NCI-H526 treated with DMSO at 0.1 percent for 48 hours (cell line): ENCODE data around the gene CRYGC.
"Not testable (repeated sequence)": the region's sequence is repeated elsewhere in the genome, so short reads cannot be mapped to it uniquely, and the experiment has no call there.

Experiments used
- DNase-seq: peaks from one replicate; lab custom pipeline; 2025; lab: John Stamatoyannopoulos, UW

Gene CRYGC

DNA sequence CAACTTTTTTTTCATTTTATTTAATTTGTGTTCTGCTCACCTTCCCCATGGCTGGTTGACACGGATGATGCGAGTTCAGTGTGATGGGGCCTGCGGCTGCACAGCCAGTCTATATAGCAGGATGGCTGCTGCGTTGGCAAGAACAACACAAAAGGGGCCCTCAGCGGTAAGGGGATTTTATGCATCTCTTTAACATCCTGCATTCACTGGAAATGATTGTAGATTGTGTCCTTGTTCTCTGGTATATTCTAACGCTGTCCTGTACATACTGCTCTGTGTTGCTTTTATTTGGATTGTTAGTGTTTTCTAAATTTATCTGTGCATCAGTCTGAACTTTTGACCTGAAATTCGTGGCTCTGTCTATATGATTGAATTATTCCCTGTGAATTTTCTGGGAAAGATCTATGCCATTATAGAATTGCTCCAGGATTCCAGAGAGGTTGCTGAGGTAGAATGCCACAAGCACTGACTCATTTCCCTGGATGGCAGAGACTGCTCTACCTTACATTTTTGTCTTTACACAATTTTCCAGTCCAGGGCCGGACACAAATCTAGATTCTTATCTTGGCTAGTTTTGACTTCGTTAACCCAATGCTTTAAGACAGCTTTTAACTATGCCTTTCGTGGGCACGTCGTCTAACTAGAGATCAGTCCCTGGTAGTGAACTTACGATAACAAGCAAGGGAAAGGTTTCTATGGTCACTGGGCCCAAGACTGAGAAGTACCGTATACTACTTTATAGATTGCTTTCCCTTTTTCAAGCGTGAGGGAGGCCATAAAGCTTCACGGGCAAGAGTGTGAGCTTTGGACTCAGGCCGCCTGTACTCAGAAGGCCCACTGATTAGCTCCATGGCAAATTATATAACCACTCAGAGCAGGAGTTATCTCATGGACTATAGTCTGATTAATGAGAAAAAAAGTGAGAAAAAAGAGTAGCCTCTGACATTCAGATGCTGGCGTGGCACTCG lies at the start of gene CRYGC:
CRYGC (minus strand) TSS at position 85 of the 968 bp plus-strand sequence; CDS start at position 49, 36 bp downstream.
- no peak for DNase-seq

DNA sequence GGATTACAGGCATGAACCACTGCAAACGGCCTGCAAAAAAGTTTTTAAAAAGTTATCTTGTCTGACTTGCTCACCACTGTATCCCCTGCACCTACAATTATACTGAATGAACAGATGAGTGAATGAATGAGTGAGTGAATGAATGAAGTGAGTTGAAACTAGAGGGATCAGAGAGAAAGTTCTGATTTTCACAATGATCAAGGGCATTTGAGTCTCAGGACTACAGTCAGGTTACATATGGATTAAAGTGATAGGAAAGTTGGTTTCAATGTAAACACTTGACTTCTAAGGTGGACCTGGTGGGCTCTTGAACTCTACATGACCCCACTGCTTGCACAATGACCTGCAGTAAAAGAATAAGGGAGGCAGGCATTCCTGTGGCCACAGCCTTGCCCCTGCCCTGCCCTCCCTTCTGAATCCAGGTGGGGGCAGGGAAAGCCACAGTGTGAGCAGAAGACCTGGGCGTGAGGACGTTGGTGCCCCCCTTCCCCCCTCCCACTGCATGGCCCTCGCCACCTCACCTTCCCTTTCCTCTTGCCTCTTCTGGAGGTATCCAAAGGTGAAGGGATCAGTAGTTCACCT lies 49.5 kb upstream of the CRYGC start:
- DNase-seq, result no peak

DNA sequence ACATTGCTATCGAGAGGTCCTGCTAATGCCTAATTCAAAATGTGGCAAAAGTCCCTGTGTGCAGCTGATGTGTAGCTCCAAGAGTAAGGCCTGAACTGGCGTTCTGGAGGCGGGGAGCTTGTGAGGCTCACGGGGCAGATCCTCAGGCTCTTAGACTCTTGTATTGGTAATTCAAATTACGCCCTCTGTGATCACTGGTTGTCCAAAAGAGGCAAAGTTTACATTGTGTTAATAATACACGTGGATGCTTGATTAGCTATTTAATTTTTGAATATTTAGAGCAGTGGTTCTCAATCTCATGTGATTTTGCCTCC lies 46.2 kb upstream of the CRYGC start:
- no peak for DNase-seq

GRCh38 chr2:208175069-208175839 lies 45.6 kb upstream of the CRYGC start:
- peak; percentile 77 for DNase-seq

DNA sequence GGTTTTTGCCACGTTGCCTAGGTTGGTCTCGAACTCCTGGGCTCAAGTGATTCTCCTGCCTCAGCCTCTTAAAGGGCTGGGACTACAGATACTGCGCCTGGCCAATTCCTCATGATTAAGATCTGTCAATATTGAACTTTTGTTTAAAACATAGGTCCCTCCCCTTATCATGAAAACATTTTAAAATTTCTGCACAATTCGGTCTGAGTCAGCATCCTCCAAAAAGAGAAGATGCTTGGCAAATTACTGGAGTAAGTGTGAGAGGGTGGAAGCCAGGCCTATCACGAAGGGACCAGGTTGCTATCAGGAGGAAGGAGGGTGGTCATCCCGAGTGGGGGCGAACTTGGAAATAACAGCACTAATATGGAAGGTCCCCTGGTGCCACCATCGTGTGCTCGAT lies 44.5 kb upstream of the CRYGC start:
- no peak for DNase-seq

GRCh38 chr2:208172125-208172524 lies 42.5 kb upstream of the CRYGC start:
- DNase-seq, result no peak

DNA sequence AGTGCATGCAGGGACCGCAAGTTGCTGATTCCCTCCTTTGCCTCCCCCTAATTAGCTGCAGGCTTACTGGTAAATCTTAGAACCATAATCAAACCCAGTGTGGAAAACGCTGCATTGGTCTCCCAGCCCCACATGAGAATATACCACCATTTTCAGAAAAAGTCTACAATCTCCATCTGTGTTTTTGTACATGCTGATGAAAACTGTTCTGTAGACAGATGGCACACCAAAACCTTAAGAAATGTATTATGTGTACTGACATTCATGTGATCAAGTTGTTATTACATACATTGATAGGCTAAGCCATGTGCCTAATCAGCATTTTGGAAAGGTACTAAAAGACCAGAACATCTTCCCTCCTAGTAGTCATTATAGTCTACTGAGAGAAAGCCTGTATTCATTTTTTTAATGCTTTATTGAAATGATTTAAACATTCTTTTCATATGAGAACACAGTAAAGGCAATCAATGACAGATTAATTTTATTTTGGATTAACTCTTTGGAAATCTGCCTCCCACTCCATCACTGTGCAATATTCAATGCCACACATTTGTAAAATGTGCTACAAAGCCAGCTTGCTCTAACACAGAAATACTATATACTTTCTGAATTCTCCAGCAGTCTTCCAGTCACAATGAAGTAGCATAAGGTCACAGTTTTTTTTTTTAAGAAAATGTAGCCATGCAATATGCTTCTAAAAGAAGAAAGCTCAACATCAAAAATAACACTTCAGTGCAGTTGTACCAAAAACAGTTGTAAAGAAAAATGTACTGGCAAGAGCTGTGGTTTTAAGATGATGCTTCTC lies 35.5 kb upstream of the CRYGC start:
- no peak for DNase-seq

DNA sequence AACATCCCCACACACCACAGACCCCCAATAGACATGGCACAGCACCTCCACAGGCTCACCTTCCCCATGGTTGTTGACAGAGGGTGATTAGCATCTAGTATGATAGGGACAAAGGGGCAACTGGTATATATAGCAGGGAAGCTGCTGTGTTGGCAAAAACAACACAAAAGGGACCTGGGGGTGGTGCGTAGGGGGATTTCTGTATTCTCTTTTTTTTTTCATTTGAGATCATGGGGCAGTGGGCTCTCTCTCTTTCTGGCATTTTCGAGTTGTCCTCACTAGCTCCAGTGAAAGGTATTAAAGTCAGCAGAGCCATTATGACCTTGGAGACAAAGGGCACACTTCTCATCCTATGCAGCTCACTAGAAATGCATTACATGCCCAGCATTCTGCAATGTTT lies 33.9 kb upstream of the CRYGC start, which contains the start of gene CRYGA:
CRYGA (minus strand) TSS at position 101 of the 400 bp plus-strand sequence; CDS start at position 68, 33 bp downstream.
- DNase-seq, result no peak

GRCh38 chr2:208156439-208156838 lies 26.8 kb upstream of the CRYGC start:
- no peak for DNase-seq

DNA sequence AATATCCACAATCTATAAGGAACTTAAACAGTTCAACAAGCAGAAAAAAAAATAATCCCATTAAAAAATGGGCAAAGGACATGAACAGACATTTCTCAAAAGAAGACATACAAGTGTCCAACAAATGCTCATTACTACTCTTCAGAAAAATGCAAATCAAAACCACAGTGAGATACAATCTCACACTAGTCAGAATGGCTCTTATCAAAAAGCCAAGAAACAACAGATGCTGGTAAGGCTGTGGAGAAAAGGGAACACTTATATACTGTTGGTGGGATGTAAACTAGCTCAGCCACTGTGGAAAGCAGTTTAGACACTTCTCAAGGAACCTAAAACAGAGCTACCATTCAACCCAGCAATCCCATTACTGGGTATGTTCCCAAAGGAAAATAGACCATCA lies 23.5 kb upstream of the CRYGC start:
- no peak for DNase-seq

- no peak for DNase-seq
Measured at GRCh38 chr2:208150956-208151355, 21.3 kb upstream of the CRYGC start.

DNA sequence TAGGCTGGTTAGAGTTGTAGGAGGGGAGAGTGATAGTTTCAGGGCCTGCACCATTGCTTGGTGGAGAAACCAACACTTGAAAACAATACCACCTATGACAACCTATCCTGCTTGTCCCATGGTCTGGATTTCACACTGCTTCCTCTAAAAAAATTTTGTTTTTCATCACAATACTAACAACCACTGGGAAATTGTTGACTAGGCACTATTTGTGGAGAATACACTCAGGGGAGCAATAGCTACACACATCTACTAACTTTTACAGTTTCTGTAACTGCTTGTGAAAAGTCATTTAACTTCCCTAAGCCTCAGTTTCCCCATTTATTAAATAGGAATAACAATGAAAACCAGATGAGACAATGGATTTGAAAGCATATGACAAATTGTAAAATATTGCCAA lies 20.5 kb upstream of the CRYGC start:
- DNase-seq, result no peak

DNA sequence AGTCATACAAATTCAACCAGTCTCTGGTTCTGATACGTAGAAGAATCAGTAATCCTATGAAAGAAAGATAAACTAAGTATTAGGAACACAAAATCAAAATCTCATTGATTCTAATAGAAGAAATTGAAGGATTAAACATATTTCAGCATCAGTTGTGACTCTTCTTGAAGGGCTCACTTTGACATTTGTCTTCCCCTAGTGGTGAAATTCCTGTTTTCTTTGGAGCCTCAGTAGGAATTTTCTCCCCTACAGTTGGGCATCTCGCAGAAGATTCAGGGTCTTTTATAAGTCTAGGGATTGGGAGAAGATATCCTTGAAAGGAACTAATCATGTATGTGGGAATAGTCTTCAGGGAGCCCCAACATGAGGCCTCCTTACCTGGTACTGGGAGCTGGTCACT lies 19.2 kb upstream of the CRYGC start:
- no peak for DNase-seq

DNA sequence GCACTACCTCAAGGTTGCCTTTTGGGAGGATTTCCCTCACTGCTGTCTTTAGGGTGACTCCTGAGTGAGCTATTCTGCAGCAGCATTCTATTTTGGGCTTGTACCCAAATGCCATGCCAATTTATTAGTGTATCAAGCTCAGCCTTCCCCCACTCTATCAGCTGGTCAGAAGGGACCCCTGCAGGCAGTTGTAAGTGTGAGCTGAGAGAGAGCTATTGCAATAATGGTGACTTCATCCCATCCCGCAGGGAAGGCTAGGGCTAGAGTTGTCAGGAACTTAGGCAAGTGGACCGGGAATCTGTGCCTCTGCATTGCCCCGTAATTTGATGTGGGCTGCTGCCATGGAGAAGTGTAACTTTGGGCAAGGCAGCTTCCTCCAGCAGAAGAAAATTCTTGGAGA lies 18.1 kb upstream of the CRYGC start:
- DNase-seq, result no peak

DNA sequence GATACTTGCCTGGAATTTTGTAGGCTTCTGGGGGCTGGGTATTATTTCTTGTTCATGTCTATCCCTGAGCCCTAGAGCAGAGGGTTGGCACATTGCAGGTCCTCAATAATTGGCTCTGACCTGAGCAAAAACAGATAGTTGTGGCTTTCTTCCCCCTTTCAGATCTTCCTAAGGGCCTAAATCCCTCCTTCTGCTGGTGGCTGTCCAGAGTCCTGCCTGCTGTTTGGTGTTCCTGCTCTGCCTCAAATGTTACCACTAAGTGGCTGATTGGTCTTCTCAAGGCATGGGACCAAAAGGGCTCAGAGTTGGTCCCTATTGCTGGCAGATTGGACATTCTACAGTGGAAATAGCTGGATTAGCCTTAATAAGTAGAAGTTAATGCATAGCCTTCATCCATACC lies 17.4 kb upstream of the CRYGC start:
- no peak for DNase-seq

DNA sequence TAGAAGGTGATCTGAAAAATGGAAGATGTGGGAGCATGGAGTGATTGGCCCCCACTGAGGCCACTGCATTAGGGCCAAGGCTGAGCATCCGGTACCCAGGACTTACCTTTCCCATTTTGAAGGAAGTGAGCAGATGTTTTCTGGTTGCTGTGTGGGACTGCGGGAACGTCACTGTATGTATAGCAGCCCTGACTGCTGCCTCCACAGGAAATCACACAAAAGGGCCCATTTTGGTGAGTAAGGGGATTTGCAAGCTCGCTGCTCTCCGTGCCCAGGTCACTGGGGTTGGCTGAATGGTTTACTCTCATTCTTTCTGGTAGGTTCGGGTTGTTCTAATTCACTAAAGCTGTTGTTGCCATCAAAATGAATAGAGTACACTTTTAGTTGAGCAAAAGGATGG lies 16.4 kb upstream of the CRYGC start, which contains the start of gene CRYGB:
CRYGB (minus strand) TSS at position 153 of the 400 bp plus-strand sequence; CDS start at position 115, 38 bp downstream.
- no peak for DNase-seq

- no peak for DNase-seq
Measured at GRCh38 chr2:208142925-208143799, 13.5 kb upstream of the CRYGC start.

DNA sequence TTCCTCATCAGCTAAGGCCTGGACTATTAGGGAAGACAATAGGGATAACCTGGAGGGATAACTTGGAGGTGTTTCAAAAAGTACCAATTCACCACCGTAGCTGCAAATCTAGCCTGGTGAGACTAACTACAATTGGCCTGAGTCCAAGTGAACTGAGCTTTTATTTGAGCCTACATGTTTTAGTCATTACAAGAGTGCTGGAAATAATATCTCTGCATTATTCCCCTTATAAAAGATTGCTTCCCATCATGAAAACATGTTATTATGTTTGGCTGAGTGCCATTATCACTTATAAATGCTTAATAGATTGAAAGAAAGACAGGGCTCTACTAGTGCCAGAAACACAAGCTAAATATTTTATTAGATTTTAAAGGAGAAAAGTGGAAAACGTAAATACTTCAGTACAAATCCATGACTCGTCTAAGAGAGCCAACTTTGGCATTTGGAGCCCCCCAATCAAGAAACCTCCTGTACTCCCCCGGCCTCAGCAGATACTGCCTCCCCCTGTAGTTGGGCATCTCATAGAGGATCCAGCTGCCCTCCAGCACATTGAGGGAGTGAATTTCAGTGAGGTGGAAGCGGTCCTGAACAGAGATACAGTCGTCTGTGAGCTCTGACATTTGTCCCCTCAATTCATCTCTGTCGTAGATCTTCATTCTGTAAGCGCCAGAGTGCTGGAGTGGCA lies 12.8 kb upstream of the CRYGC start:
- no peak for DNase-seq

DNA sequence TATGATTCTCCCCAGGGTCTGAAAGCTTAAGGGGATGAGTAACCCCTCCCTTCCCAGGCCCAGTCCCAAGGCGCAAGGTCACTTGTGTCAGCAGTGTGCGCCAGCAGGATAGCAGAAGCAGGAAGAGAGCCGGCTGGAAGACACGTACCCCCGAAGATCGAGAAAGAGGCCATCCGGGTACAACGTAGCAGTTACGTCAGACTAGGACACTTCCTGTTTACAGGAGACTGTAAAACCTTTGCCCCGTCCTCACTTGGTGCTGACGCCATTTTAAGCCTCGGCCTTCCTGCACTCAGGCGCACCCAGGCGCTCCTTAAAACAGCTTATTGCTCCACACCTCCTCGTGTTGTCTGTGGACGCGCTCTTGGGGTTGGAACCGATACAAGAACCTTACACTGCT lies 9.8 kb upstream of the CRYGC start:
- no peak for DNase-seq

DNA sequence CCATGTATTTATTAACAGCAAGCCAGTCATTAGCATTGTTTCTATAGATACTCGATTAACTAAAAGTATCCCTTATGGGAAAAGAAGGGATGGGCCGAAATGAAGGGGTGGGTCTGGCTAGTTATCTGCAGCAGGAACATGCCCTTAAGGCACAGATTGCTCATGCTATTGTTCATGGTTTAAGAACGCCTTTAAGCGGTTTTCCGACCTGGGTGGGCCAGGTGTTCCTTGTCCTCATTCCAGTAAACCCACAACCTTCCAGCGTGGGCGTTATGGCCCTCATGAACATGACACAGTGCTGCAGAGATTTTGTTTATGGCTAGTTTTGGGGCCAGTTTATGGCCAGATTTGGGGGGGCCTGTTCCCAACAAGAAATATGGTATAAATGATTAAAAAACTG lies 8.7 kb upstream of the CRYGC start:
- DNase-seq, result not testable (repeated sequence)
